Measurements from ENCODE around the gene HAPLN2. TPM values are rescaled to one million over a fixed set of nuclear protein-coding genes. Genes with fewer than 3 reads are reported as not detected.
A peak's percentile ranks its signal among the peaks of the same experiment; 100 is the strongest.
"Not testable (repeated sequence)": the region's sequence is repeated elsewhere in the genome, so short reads cannot be mapped to it uniquely, and the experiment has no call there.

HAPLN2 gene
- total RNA-seq, 4 donors from 2014 or later, result 0.55 to 1.9 TPM; not detected in 2

GRCh38 chr1:156602557-156602993 lies 16.6 kb upstream of the HAPLN2 start:
- Histone ChIP-seq H3K27ac (no peak overlapping the region), H3K4me3 (no peak overlapping the region), H3K4me1 (peaks cover 9 to 20% (median 17%) of the 10 kb centered on the region in 4 donors), H3K27me3 (no peaks in the 10 kb centered on the region), H3K9me3 (no peaks in the 10 kb centered on the region), H3K36me3 (no peaks in the 10 kb centered on the region)
- no peak for DNase-seq
- WGBS, 2 donors (ENCODE audit: low coverage in 1 of 2), result 41 to 47% methylated on average over 3 to 10 of the region's 10 CpGs
- intact Hi-C loops (cut with DNase I; ENCODE audit: low total_unique reads), result no loop called here
- in situ Hi-C loops (cut with MboI; ENCODE audit: low pct_ligation_motif_present in 1 of 4, low pct_unique_long_range_greater_than_20kb in 1 of 4, low sequenced_read_pairs in 3 of 4), result loop anchor here in 3 of 4 donors (10.0 to 25.0 kb wide), 3 partner anchors 128 to 215 kb away; no protein-coding TSS in a partner anchor
- TF ChIP-seq EP300 (IDR thresholded peaks at IDR 0.05; ENCODE audit: low read depth) (no peak), POLR2A (IDR thresholded peaks at IDR 0.05) (no peak), POLR2AphosphoS5 (IDR thresholded peaks at IDR 0.05) (no peak)
- TF ChIP-seq, protein P1, sequence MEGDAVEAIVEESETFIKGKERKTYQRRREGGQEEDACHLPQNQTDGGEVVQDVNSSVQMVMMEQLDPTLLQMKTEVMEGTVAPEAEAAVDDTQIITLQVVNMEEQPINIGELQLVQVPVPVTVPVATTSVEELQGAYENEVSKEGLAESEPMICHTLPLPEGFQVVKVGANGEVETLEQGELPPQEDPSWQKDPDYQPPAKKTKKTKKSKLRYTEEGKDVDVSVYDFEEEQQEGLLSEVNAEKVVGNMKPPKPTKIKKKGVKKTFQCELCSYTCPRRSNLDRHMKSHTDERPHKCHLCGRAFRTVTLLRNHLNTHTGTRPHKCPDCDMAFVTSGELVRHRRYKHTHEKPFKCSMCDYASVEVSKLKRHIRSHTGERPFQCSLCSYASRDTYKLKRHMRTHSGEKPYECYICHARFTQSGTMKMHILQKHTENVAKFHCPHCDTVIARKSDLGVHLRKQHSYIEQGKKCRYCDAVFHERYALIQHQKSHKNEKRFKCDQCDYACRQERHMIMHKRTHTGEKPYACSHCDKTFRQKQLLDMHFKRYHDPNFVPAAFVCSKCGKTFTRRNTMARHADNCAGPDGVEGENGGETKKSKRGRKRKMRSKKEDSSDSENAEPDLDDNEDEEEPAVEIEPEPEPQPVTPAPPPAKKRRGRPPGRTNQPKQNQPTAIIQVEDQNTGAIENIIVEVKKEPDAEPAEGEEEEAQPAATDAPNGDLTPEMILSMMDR (IDR thresholded peaks at IDR 0.05), result peak in 1 of 5 experiments; percentile 8

DNA sequence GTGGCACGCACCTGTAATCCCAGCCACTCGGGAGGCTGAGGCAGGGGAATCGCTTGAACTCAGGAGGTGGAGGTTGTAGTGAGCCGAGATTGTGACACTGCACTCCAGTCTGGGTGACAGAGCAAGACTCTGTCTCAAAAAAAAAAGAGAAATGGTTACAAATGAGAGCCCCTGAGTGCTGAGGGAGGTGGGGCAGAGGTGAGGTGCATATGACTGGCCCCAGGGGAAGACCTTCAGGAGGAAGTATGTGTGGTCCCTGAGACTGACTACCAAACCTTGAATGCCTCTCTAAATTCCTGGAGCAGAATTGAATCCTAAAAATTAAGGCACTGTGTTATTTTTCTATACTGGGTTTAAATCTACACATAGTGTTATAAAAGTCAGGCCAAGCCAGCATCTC lies 11.9 kb upstream of the HAPLN2 start:
- intact Hi-C loops (cut with DNase I; ENCODE audit: low total_unique reads); H3K27ac ChIP-seq; H3K4me3 ChIP-seq; H3K9me3 ChIP-seq; H3K4me1 ChIP-seq; DNase-seq; H3K36me3 ChIP-seq: not testable (repeated sequence)
- WGBS, 2 donors (ENCODE audit: low coverage in 1 of 2), result 83 to 90% methylated on average over 3 to 4 of the region's 4 CpGs
- in situ Hi-C loops (cut with MboI; ENCODE audit: low pct_ligation_motif_present in 1 of 4, low pct_unique_long_range_greater_than_20kb in 1 of 4, low sequenced_read_pairs in 3 of 4), result loop anchor here (5.0 to 25.0 kb wide), 4 partner anchors 133 to 220 kb away; no protein-coding TSS in a partner anchor
- peaks cover 25% of the 10 kb centered on the region for H3K27me3 ChIP-seq

GRCh38 chr1:156608036-156608674 lies 11.1 kb upstream of the HAPLN2 start:
- Histone ChIP-seq H3K9me3 (no peaks in the 10 kb centered on the region), H3K27me3 (peaks cover 34% of the 10 kb centered on the region), H3K4me3 (no peak overlapping the region), H3K4me1 (peaks cover 0 to 3% (median 0%) of the 10 kb centered on the region in 4 donors), H3K27ac (no peak overlapping the region), H3K36me3 (no peaks in the 10 kb centered on the region)
- DNase-seq, result peak; percentile 63
- WGBS, 2 donors (ENCODE audit: low coverage in 1 of 2), result 0 to 28% methylated on average over 4 to 7 of the region's 7 CpGs
- intact Hi-C loops (cut with DNase I; ENCODE audit: low total_unique reads), result no loop called here
- TF ChIP-seq, protein P1 (IDR thresholded peaks at IDR 0.05), result peak; percentile 70 to 86 (median 75)
- no peak for TF ChIP-seq POLR2AphosphoS5 (IDR thresholded peaks at IDR 0.05)
- in situ Hi-C loops (cut with MboI; ENCODE audit: low pct_ligation_motif_present in 1 of 4, low pct_unique_long_range_greater_than_20kb in 1 of 4, low sequenced_read_pairs in 3 of 4), result loop anchor here (5.0 to 25.0 kb wide), 4 partner anchors 133 to 221 kb away; no protein-coding TSS in a partner anchor

GRCh38 chr1:156608981-156609380 lies 10.2 kb upstream of the HAPLN2 start:
- peaks cover 0 to 3% (median 0%) of the 10 kb centered on the region in 4 donors for H3K4me1 ChIP-seq
- no peaks in the 10 kb centered on the region for H3K36me3 ChIP-seq
- intact Hi-C loops (cut with DNase I; ENCODE audit: low total_unique reads), result no loop called here
- in situ Hi-C loops (cut with MboI; ENCODE audit: low pct_ligation_motif_present in 1 of 4, low pct_unique_long_range_greater_than_20kb in 1 of 4, low sequenced_read_pairs in 3 of 4), result loop anchor here (5.0 to 25.0 kb wide), 4 partner anchors 134 to 222 kb away; no protein-coding TSS in a partner anchor
- WGBS, 2 donors (ENCODE audit: low coverage in 1 of 2), result 33 to 76% methylated on average over 3 to 6 of the region's 6 CpGs
- no peak overlapping the region for H3K4me3 ChIP-seq
- H3K27ac ChIP-seq, result no peak overlapping the region
- TF ChIP-seq EP300 (IDR thresholded peaks at IDR 0.05; ENCODE audit: low read depth), result no peak
- TF ChIP-seq POLR2A (IDR thresholded peaks at IDR 0.05), result no peak
- TF ChIP-seq POLR2AphosphoS5 (IDR thresholded peaks at IDR 0.05), result no peak
- TF ChIP-seq, protein P1 (IDR thresholded peaks at IDR 0.05), result peak; percentile 29 to 64 (median 54)
- peaks cover 34% of the 10 kb centered on the region for H3K27me3 ChIP-seq
- no peaks in the 10 kb centered on the region for H3K9me3 ChIP-seq
- peak; percentile 43 for DNase-seq

- in situ Hi-C loops (cut with MboI; ENCODE audit: low pct_ligation_motif_present in 1 of 4, low pct_unique_long_range_greater_than_20kb in 1 of 4, low sequenced_read_pairs in 3 of 4) (loop anchor here in 1 of 4 donors (25.0 kb wide), 1 partner anchor 223 kb away; no protein-coding TSS in a partner anchor), intact Hi-C loops (cut with DNase I; ENCODE audit: low total_unique reads) (loop anchor here (10.0 kb wide), 1 partner anchor 215 kb away; no protein-coding TSS in a partner anchor)
- not testable (repeated sequence) for H3K27ac ChIP-seq, H3K4me3 ChIP-seq, H3K36me3 ChIP-seq, H3K9me3 ChIP-seq, DNase-seq, H3K4me1 ChIP-seq
- peaks cover 34% of the 10 kb centered on the region for H3K27me3 ChIP-seq
- WGBS, 2 donors (ENCODE audit: low coverage in 1 of 2), result 82 to 83% methylated on average over 3 to 9 of the region's 9 CpGs
Observed at GRCh38 chr1:156610072-156610471, 9.1 kb upstream of the HAPLN2 start.

Data from transverse colon (tissue), 4 donors.